Stimulated activated CD8-positive, alpha-beta memory T cell treated with anti-CD3 and anti-CD28 coated beads, Interleukin-2, amount 100 ng/mL, for 48 hours (primary cell): ENCODE measurements around the gene SBK3.
A peak's percentile ranks its signal among the peaks of the same experiment; 100 is the strongest.
"Not testable (repeated sequence)": the region's sequence is repeated elsewhere in the genome, so short reads cannot be mapped to it uniquely, and the experiment has no call there.

Experiments
- DNase-seq, 2 donors: peaks; one replicate each; pipeline ENCODE4 v3.0.0-alpha.2; 2020; ENCODE audit warnings: low read depth in 2 of 2

Gene SBK3

DNA sequence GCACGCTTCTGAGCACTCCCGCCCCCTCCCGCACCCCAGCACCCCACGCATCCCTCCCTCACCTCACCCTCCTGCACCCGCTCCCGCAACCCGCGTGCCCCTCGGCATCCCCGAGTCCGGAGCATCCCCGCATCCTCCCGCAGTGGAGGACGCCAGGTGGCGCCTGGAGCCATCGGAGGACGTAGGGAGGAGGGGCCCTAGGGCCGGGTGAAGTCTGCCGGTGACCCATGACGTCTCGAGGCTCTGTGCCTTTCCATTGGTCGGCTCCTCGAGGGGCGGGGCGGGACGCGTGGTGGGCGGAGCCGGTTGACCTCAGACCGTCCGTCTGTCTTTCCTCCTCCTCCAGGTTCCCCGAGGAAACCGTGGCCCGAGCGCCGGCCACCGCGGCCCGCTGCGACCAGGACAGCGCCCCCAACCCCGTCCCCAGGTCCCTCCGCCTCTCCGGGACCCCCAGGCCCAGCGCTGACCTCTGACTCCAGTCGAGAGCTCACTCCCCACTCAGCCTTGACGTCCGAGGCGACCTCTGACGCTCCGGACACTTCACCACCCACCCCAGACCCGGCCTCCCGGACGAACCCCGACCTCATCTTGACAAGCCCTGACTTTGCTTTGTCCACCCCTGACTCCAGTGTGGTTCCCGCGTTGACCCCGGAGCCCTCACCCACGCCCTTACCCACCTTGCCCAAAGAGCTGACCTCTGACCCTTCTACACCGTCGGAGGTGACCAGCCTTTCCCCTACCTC lies 28.3 kb downstream of the SBK3 start:
- DNase-seq = peak; percentile 84 to 86

DNA sequence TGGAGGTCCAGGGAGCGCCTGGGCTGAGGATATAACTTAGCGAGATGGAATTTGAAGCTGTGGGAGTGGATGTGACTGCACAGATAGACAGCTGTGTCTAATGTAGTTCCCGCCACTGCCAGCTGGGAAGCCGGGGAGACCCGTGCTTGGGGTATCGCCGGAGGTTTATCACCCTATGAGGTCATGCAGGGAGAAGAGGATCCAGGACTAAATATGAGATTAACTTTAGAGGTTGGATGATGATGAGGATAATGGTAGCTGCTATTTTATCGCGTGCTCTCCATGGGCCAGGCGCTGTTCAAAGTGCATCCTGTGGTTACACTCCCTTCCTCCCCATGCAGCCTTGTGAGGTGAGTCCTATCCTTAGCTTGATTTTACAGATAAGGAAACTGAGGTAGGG lies 37.2 kb downstream of the SBK3 start:
- DNase-seq = no peak

DNA sequence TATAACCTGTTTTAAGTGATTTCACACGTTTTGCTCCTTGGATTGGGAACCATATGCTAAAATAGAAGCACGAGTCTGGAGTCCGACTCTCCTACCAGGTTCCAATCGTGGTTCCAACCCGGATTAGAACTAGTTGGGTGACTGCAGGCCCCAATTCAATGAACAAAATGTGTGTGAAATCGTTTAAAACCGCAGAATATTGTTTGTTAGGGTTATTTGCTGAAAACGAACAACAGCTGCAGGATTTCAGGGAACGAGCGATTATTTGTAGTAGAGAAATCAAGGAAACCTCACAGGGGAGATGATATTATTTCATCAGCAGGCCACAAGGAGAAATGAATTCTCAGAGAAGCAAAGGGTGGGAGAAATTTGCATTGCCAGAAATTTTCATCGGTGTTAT lies 40.4 kb downstream of the SBK3 start:
- DNase-seq = no peak

DNA sequence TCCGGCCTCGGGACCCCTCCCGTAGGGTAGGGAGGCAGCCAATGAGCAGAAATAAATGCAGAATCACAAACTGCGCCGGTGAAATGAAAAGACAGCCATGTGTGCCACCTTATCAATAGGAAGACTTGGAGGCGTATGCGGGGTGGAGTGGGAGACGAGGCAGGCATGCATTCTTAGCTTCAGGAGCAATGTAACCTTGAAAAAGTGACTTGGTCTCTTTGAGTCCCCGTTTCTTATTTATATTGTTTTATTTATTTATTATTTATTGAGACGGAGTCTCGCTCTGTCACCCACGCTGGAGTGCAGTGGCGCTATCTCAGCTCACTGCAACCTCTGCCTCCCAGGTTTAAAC lies 41.1 kb downstream of the SBK3 start:
- no peak for DNase-seq

DNA sequence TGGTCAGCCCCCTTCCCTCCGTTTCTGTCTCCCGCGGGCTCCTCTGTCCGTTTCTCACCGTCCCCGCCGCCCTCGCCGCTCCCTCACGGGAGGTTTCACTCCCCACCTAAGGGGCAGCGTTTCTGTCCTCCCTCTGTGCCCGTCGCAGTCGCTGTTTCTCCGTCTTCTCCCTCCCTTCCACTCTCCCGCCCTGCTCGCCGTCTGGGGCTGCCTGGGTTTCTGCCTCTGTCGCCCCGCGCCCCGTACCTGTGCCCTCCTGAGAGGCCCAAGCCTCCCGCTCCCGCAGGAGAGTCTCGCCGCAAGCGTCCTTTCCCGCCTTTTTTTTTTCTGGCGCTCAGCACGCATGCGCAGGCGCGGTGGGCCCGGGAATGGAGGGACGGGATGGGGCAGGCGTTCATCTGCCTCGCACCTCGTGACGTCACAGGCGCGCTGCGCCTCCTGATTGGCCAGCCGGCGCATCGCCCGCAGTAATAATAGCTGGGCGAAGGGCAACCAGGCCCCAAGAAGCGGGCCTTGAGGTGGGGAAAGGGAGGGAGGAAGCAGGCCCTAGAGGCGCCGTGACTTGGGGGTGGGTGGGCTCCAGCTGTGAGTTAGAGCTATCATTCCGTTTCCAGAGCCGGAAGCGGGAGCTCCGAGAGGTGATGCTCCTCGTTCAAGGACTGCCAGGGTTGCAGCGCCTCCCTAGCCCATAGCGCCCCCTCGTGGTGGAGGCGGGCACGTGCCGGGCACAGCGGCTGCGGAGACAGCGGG lies 41.7 kb downstream of the SBK3 start:
- peak; percentile 87 to 93 for DNase-seq

DNA sequence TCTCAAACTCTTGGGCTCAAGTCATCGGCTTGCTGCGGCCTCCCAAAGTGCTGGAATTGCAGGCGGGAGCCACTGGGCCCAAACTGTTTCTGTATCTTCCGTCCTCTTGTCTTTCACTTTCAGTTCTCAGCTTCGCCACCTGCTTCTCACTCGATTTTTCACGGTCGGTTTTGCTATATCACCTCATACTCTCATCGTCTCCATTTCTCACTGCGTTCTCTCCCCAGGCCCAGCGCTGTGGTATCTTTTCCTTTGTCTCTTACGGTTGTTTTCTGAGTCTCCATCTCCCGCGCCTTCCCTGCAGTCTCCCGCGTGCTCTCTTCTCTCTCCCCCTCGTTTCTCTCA lies 42.2 kb downstream of the SBK3 start:
- DNase-seq = no peak

DNA sequence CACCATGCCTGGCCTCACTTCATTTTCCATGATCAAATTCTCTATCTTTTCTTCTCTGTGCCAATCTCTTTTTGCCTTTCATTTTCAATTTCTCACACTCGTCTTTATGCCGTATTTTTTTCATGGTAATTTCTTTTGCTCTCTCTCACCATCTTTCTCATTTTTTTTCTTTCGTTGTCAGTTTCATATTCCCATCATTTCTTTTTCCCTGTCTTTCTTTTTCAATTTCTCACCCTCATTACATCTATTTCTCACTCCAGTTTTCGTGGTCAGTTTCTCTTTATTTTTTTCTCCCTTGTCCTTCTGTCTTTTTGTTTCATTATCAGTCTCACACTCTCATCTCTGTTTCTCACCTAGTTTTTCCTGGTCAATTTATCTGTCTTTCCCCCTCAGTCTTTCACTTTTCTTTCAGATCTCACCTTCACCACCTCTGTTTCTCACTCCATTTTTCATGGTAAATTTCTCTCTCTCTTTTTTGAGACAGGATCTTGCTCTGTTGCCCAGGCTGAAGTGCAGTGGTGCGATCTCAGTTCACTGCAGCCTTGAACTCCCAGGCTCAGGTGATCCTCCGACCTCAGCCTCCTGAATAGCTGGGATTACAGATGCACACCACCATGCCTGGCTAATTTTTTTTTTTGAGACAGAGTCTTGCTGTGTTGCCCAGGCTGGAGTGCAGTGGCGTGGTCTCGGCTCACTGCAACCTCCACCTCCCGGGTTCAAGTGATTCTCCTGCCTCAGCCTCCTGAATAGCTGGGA lies 43.0 kb downstream of the SBK3 start:
- no peak for DNase-seq

DNA sequence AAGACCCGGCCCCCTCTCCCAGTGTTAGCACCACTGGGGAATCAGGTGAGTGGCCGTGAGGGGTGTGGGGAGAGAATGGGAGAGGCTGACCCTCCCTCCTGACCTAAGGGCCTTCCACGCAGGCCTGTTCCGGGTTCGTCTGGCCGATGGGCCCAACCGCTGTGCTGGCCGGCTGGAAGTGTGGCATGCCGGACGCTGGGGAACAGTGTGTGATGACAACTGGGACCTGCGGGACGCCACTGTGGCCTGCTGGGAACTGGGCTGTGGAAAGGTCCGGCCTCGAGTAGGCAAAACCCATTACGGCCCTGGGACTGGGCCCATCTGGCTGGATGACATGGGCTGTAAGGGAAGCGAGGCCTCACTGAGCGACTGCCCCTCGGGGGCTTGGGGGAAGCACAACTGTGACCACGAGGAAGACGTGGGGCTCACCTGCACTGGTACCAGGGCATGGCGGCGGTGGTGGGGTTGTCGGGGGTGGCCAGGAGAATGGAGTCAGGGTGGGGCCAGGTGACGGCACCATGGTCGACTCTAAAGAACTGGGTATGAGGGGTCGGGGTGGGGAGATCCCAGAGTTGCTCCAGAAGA lies 44.9 kb downstream of the SBK3 start:
- DNase-seq = no peak

DNA sequence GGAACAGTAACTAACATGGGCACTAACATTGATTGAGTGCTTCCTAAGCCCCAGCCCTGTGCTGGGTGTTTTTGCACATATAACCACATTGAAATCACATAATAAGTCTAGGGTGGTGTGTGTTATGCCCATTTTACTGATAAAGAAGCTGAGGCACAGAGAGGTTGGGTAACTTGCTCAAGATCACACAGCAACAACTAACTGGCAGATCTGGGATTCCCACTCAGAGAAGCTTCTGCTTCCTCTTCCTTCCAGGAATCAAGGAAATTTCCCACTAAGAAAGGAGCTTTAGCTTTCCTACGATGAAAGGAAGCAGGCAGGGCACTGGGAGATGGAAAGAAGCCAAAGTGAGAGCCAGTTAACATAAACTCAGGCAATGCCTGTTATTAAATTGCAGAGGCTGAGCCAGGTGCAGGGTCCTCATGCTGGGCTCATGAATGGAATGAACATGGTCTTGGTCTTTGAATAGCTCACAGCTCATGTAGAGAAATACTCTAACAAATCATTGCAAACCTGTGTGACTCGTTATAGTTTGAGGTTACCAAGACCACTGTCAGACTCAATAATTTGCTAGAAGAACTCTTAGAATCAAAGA lies 47.0 kb downstream of the SBK3 start:
- DNase-seq = no peak

DNA sequence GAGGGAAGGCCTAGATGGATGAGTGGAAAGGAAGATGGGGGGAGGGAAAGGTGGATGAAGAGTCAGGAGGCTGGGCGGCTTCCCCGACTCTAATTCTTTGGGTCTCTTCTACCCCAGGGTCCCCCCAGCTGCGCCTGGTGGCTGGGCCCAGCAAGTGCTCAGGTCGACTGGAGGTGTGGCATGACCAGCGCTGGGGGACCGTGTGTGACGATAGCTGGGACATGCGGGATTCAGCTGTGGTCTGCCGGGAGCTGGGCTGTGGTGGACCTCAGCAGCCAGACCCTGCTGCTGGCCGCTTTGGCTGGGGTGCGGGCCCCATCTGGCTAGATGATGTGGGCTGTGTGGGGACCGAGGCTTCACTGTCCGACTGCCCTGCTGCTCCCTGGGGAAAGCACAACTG lies 47.6 kb downstream of the SBK3 start:
- no peak for DNase-seq

DNA sequence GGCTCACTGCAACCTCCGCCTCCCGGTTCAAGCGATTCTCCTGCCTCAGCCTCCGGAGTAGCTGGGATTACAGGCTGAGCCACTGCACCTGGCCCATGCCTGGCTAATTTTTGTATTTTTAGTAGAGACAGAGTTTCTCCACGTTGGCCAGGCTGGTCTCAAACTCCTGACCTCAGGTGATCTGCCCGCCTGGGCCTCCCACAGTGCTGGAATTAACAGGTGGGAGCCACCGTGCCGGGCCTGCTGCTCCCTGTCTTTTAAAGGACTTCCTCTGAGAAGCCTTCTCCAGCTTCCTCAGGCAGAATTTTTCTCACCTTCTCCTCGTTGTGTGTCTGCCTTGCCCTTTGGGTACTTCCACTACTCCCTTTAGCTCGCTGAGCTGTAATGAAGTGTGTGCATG lies 48.5 kb downstream of the SBK3 start:
- not testable (repeated sequence) for DNase-seq

DNA sequence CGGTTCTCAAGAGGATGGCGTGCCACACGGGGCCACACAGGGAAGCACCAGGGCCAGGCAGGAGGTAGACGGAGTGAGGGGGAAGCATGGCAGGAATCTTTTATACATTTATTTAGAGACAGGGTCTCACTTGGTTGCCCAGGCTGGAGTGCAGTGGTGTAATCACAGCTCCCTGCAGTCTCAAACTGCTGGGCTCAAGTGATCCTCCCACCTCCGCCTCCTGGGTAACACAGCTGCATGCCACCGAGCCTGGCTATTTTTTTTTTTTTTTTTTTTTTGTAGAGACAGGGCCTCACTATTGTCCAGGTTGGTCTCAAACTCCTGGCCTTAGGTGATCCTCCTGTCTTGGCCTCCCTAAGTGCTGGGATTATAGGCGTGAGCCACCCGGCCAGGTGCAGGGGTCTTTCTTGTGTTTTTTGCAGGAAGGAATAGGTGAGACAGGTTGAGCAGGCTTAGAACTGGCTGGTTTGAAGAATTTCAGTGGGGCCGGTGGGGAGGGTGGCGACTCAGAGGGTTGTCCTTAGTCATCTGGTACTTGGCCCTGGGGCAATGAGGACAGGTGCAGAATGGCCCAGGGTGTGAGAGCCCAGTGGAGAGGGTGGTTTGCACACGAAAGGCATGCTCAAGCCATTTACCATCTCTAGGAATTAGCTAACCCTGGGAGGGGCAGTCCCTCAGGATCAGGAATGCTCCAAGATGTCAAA lies 49.5 kb downstream of the SBK3 start:
- no peak for DNase-seq

DNA sequence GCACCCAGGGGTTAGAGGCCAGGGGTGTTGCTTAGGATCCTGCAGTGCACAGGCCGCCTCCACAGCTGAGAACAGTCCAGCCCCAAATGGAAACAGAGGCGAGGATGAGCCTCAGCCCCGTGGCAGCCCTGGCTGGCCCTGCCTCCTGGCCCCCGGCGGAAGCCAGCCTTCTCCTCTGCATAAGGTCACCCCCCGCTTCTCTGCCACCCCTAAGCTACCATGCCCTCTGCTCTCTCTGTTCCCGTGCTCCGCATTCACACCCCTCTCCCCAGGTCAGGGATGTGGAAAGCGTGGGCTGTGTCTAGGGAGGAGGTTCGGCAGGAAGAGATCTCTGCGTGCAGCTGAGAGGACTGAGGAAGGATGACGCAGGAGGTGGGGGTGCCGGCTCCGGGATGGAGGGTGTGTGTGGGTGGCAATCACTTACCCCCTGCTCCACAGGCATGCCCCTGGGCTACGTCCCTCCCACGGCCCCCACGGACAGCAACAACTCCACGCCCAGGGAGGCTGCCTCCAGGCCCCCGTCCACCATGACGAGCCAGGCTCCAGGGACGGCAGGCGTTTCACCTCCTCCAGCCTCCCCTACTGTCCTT lies 51.1 kb downstream of the SBK3 start:
- DNase-seq = no peak

DNA sequence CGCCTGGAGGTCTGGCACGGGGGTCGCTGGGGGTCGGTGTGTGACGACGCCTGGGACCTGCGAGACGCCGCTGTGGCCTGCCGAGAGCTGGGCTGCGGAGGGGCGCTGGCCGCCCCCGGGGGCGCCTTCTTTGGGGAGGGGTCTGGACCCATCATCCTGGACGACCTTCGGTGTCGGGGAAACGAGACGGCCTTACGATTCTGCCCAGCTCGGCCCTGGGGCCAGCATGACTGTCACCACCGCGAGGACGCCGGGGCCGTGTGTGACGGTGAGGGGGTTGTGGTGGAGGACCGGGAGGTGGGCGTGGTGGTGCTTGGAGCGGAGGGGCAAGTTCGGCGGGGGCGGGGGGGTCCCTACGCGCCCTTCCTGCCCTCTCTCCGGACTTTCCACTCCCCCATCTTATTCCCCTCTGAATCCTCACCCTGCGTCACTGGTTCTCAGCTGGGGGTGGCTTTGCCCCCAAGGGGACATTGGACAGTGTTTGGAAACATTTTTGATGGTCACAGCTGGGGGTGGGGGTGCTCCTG lies 51.6 kb downstream of the SBK3 start:
- DNase-seq = no peak

DNA sequence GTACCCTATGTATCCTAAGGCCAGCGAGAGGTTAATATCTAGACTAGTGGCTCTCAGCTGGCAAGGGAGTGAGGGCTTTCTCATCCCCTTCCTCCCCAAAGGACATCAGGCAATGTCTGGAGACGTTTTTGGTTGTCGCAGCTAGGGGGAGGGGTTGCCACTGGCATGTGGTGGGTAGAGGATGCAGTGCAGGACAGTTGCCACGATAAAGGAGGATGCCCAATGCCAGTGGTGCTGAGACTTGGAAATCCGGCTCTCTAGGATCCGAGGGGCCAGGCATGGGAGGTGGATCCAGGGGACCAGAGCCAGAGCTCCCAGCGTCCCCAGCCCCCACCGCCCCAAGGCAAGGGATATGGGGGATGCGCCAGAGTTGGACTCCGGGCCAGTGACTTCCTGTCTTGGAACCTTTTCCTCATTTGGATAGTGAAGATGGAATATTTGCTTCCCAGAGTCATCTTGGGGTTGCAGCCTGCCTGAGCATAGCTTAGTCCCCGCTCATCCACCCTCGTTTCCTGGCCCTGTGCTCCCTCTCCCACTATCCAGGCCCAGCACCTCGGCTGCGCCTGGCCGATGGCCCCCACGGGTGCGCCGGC lies 52.2 kb downstream of the SBK3 start:
- DNase-seq = no peak

DNA sequence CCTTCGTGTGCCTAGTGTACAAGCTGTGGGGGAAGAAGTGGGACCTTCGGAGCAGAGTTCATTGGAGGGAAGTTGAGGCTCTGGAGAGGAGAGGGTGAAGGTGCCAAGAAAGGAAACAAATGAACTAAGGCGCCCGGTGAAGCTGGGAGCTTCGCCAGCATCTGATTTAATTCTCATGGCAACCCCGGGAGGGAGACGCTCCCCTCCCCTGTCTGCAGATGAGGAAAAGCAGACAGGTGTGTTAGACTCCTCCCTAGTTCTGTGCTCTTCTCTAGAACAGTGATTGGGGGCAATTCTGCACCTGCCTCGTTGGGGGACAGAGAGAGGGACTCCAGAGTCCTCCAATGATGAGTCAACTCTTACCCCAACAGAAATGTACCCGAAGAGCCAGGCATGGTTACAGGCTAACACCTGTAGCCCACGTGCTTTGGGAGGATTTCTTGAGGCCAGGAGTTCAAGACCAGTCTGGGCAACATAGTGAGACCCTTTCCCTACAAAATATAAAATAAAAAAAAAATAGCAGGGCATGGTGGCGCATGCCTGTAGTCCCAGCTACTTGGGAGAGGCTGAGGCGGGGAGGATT lies 52.9 kb downstream of the SBK3 start:
- DNase-seq = no peak

DNA sequence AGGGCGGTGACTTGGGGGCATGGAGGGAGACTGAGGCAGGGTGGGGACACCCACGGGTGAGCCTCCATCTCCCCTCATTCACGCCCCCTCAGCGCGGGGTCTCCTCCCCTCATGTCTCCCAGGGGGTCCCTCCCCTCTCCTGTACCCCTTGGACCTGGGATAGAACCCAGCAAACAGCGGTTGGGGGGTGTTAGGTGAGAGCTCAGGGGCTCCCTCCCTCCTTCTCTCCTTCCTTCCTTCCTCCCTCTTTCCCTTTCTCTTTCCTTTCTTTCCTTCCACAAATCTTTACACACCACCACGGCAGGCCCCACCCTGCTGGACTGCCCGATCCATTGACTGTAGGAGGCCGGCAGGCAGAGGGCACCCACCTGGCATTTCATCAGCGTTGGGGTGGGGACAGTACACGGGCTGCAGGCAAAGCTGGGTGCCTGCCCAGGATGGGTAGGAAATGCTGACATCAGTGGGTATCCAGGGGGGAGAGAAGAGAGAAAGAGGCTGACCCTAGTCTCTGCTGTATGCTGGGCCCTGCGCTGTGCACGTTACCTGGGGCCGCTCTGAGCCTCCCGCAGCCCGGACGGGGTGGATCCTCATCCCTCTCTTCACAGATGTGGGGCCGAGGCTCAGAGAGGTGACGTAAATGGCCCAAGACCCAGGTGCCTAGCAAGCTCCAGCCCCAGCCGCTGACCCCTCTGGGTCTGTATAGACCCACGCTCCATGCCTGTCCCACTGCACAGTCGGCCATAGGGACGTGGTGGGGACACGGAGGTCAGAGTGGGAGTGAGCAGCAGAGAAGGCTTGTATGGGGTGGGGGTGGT lies 53.6 kb downstream of the SBK3 start:
- no peak for DNase-seq
